GM19193 (cell line): ENCODE measurements around the gene ISY1.

ENCODE experiments used
- POLR2A ChIP-seq: IDR thresholded peaks from 4 replicates; pipeline ENCODE4 v1.6.1; 2011; ENCODE audit not compliant: insufficient read depth, insufficient read length; ENCODE audit errors: extremely low read depth

The ISY1 gene

DNA sequence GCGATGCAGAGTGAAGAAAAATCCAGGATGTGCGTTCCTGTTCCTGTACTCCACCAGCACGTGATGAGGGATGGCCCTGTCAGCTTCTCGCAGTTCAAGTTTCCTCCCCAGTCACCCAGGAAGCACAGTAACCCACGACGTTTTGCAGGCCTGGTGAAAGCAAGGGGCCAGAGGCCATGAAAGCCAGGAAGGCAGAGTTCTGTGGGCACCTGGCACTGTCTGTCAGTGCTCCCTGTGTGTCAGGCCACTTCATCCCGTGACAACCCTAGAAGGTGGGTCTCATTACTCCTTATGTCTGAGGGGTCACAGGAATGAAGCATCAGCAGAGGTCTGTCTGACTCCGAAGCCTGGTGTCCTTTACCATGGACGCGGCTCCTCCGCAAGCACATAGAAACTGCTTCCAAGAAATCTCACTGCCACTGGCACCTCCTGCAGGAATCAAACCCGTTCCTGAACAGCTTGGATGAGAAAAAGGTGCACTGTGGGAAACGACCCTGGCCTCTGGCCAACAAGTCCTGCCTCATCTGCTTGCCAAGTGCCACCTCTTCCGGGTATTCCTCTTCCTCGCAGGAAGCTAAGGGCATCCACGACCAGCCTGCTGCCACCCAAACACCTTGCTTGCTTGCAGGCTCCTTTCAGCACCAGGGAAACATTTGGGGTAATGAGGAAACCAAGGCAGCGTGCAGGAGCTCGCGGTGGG is 53.8 kb downstream of the ISY1 start:
- no peak for TF ChIP-seq POLR2A

DNA sequence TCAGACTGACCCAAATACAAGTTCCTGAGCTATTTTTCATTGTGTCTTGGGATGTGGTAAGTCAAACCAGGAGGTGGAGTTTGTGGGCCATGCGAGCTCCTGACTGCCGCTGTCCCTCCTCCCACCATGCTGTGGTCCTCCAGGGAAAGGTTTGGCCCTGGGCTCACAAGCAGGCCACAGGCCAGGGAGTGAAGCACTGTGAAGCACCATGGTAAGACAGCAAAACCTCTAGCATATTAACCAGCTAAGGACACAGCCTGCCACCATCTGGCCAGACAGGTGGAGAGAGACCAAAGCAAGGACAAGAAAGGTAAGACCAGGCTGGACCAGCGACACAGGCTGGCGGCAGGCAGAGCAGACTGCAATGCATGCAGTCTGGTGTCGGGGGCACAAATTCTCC is 54.5 kb downstream of the ISY1 start:
- TF ChIP-seq POLR2A: no peak

DNA sequence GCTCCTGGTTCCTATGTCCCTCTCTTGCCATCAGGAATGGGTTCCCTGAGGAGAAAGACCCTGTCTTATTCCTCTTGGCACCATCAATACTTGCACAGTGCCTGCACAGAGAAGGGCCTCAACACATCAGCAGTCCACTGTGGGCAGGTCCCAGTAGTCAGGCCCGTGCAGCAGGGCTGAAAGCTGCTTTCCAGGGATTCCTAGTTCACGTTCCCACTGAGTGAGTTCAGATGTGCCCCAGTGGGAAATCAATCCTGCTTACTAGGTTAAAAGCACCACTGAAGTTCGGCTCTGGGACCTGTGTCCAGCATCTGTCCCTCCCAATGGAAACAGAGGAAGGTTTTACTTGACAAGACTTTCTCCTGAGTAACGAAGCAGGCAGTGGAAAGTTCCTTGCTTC is 55.0 kb downstream of the ISY1 start:
- no peak for TF ChIP-seq POLR2A

DNA sequence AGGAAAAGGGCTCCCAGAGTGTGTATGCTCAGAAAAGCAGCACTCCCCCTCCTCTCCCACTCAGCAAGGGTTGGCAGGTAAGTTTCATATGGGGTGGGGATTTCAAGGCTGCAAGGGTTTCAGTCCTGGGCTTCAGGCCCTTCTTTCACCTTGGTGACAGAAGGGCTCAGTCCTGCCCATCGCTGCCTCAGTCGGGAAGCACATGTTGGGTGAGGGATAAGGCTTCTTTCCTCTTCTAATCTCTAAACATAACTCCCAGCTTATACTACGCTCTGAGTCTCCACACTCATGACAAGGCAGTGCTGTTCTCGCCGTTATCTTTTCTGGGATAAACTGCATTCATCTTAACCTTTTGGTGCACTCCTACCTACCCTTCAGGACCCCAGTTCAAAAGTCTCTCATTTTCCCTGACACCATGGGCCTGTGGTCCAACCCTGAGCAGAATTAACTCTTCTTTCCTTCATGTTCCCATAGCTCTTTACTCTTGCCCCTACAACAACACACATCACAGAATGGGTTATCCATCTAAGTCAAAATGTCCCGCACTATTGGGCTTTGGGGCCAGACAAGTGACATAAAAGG is 56.3 kb downstream of the ISY1 start:
- TF ChIP-seq POLR2A: no peak

DNA sequence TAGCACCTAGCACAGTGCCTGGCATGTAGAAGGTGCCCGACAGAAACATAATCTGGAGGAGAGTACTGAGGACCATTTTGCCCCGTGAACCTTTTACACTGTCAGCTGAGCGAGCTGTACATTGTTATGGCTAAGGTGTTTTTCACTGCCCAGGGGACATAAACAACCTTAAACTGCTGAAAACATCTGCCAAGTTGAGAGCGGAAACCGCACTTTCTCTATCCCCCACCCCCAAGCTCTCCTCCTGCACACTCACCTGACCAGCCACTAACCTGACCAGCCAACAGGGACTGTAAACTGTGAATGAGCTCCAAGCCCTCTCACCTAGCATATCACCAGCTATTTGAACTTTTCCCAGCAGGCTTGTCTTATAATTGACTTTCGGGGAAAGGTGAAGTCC is 56.8 kb downstream of the ISY1 start:
- TF ChIP-seq POLR2A: no peak

DNA sequence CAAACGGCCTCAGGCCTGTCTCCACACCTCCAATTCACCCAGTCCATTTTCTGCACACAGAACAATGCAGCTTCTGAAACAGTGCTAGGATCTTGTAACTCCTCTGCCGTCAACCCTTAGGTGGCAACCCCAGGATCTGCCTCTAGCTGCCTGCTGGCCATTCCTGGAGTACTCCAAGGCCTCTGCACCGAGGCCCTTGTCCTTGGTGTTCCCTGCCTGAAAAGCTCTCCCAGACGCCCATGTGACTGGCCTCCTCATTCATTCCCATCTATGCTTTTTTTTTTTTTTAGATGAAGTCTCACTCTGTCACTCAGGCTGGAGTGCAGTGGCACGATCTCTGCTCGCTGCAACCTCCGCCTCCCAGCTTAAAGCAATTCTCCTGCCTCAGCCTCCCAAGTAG is 57.6 kb downstream of the ISY1 start:
- no peak for TF ChIP-seq POLR2A

DNA sequence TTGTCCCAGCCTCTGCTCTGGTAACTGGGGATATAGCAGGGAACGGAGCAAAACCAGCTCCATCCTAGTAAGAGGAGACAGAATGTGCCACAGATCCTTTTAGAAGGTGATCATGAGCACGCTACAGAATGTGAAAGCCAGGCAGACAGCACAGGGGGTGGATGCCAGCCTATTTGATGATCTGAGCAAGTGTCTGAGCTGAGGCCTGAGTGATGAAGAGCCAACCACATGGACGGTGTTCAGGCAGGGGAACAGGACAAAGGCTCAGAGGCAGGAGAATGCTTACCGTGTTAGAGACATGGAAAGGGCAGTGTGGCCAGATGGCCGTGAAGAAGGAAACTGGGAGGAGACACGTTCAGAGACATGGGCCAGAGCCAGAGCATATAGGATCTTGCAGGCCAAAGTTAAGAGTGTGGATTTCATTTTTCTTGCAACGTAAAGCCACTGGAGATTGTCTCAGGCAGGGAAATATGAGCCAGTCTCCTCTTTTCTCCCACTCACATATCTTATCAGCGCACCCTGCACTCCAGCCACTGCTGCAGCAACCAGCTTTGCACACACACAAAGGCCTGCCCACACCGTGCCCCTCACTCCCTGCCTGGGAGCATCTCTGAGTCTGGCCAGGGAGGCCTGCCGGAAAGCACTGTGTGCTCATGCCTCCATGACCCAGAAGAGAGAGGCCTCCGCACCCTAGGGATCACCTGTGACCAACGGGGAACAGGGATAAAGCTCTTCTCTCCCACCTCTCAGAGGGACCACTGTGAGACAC is 59.3 kb downstream of the ISY1 start:
- no peak for TF ChIP-seq POLR2A

DNA sequence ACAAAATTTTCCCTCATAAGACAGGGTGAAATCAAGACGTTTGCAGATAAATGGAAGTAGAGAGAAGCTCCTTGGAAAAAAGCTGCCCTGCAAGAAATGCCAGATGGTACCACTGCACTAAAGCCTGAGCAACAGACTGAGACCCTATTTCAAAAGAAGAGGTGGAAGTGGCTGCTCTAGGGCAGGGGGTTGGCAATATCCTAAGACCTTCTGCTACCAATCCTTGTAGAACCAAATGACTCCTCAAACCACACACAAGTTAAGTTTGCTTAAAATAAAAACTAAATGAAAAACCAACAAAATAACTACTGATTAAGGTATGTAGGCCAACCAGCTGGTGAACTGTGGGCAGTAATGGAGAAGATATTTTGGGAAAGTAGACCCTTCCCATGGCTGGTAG is 60.6 kb downstream of the ISY1 start:
- no peak for TF ChIP-seq POLR2A

DNA sequence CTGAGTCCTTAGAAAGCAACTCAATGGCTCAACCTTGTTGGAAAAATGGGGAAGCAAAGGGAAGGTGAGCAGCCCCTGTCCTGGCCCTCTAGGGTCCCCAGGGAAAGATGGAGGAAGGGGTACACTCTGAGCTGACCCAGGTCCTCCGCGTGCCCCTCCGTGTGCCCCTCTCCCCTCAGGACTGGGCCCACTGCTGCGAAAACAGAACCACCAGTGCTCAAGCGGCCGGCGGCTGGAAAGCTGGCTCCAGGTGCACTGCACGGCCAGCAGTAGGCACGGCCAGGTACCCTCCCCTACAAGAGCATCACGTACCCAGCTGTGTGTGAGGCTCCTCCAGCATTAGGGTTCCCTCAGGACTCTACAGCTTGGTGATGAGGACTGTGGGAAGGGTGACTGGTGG is 65.6 kb downstream of the ISY1 start:
- TF ChIP-seq POLR2A: no peak

DNA sequence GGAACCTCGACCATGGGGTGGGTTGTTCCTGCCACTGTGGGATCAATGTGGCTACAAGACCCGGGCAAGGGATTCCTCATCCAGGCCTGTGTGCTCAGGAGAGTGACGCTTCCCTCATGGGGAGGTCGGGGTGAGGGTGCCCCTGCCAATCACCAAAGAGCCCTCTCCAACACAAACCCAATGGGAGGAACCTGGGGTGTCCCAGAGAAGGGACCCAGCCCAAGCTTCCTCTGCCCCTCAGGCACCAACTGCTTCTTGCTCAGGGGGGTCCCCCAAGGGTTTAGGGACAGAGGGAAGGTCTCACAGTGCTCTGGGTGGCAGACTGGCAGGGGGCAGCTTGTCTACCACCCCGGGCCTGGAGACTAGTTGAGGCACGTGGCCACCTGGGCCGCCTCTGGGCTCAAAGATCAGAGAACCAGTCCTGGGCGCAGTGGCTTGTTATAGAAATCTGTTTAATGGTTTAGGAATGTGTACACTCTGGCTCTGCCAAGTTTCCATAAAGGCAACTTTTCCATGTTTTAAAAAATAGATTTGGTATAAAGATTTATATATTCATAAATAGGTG is 73.6 kb downstream of the ISY1 start:
- TF ChIP-seq POLR2A: peak; percentile 7

DNA sequence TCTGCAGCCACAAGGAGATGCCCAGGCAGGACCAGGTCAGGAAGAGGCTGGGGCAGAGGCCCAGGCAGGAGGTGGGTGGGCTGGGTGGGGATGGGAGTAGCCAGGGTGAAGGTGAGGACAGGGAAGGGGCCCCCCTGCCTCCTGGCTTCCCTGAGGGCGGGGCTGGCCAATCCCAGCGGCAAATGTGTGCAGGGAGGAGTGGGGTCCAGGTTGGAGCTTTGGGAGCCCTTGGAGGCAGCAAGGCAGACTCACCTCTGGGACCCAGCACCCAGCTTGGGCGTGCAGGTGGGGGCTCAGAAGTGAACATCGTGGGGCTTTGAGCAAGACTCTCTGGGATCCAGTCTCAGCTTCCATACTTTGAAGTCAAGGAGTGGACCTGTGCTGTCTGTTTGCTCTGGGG is 75.0 kb downstream of the ISY1 start:
- no peak for TF ChIP-seq POLR2A

DNA sequence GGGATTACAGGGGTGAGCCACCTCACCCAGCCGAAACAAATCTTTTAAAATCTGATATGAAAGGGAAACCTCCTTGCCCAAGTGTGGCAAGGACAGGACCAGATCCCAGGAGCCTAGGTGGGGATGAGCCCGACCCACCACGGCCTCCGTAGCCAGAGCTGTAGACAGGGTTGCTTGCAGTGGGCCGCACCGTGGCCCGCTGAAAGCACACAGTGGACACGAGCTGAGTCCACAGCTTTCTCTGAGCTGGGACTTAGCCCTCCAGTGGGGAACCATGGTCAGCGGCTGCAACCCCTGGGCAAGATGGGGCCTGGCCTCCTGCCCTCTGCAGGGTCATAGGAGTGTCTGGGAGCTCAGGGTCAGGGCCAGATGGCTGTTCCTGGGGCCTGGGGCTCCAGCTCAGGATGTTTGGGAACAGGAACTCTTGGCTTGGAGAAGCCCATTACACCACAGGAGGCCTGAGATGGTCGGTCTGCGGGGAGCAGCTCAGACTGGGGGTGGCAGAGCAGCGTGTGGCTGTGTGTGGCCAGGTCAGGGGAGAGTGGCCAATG is 75.6 kb downstream of the ISY1 start:
- TF ChIP-seq POLR2A: no peak

DNA sequence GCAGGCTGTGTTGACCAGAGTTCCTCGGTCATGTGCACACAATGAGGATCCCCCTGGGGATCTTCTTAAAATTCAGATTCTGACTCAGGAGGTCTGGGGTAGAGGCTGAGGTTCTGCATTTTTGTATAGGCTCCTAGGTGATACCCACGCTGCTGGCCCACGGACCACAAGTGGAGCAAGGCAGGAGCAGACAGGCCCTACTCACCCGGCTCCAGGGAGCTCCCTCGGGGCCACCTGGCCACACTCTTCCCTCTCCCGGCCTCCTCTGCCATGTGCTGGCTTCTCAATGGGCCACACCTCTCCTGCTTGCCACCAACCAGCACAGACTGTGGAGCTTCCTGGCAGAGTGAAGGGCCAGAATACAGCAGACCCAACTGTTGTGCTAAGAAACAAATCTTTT is 76.4 kb downstream of the ISY1 start:
- no peak for TF ChIP-seq POLR2A

DNA sequence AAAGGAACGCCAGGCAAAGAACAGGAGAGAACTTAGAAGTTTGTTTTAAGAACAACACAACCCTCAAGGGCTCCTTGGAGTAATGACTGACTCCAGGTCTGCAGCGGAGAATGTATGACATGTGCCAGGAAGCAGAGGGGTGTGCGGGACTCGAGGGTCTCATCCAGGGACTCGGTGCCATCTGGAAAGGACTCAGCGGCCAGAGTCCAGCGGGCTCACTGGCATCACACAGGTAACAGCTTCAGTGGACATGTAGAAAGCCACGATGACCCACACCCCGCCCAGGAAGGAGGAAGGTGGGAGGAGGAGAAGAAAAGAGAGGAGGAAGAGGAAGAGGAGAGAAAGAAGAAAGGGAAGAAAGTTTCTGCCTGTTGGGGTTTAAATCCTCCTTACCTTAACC is 78.8 kb downstream of the ISY1 start:
- no peak for TF ChIP-seq POLR2A

DNA sequence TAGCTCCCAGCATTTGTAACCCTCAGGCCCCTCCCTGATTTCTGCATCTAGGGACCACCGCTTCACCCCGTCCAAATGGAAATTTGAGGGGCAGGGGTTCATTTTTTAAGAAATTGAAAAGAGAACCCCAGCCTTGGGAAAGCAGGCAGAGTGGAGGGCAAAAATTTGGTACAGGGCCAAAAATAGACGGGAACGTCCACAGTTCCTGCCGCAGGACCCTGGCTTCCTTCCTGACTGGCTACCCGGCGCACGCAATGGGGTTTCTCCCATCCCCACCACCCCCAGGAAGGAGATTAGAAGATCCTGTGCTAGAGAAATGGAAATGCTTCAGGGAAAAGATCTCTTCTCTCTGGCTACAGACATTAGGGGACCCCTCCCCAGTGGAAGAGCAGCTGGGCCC is 79.4 kb downstream of the ISY1 start:
- TF ChIP-seq POLR2A: no peak
